Small intestine (tissue), 7 donors: Measurements from ENCODE around the gene SLC25A47. TPM values are rescaled to one million over a fixed set of nuclear protein-coding genes. Genes with fewer than 3 reads are reported as not detected.
"Not testable (repeated sequence)": the region's sequence is repeated elsewhere in the genome, so short reads cannot be mapped to it uniquely, and the experiment has no call there.

ENCODE experiments used
- DNase-seq, 2 donors: peaks; one replicate each; pipeline versions ENCODE4 v3.0.0 to v3.0.0-alpha.2; 2013
- FAIRE-seq: peaks from 2 replicates; lab custom pipeline; 2012; peaks lifted over from hg19 to GRCh38; lab: Jason Lieb, UNC
- H3K27ac ChIP-seq, 3 donors: one replicate each; pipeline ENCODE4 v1.5.1; 2013; ENCODE audit warnings: low read length in 2 of 3, mild to moderate bottlenecking in 2 of 3, control low read depth in 1 of 3, inconsistent platforms in 1 of 3, low read depth in 1 of 3, moderate library complexity in 1 of 3
- H3K27me3 ChIP-seq, 3 donors: one replicate each; pipeline ENCODE4 v1.6.1; 2013; ENCODE audit warnings: low read length in 3 of 3, inconsistent platforms in 1 of 3; ENCODE audit not compliant: control insufficient read depth in 3 of 3, insufficient read depth in 3 of 3
- H3K36me3 ChIP-seq, 3 donors: one replicate each; pipeline ENCODE4 v1.6.1; 2013; ENCODE audit warnings: low read length in 3 of 3, inconsistent platforms in 1 of 3, low read depth in 1 of 3, mild to moderate bottlenecking in 1 of 3, moderate library complexity in 1 of 3; ENCODE audit not compliant: control insufficient read depth in 3 of 3, insufficient read depth in 2 of 3
- H3K4me1 ChIP-seq, 3 donors: one replicate each; pipeline ENCODE4 v1.6.1; 2013; ENCODE audit warnings: low read length in 2 of 3, inconsistent platforms in 1 of 3, low read depth in 1 of 3, mild to moderate bottlenecking in 1 of 3, moderate library complexity in 1 of 3; ENCODE audit not compliant: control insufficient read depth in 3 of 3, insufficient read depth in 2 of 3
- H3K4me3 ChIP-seq, 3 donors: one replicate each; pipeline ENCODE4 v1.5.1; 2013; ENCODE audit warnings: low read length in 3 of 3, control low read depth in 1 of 3, inconsistent platforms in 1 of 3, low read depth in 1 of 3, mild to moderate bottlenecking in 1 of 3, moderate library complexity in 1 of 3
- H3K9me3 ChIP-seq, 2 donors: one replicate each; pipeline ENCODE4 v1.6.1; 2013; ENCODE audit warnings: low read depth in 1 of 2, low read length in 1 of 2; ENCODE audit not compliant: control insufficient read depth in 2 of 2, insufficient read depth in 1 of 2
- WGBS, 3 donors: extraction: QIAGEN DNeasy Blood & Tissue Kit; methylation state at CpG; one replicate each; pipeline ENCODE4 v1.1.7; 2013; 5-methylcytosine and 5-hydroxymethylcytosine counted together
- polyA plus RNA-seq, 4 donors: library from polyadenylated mRNA; stranded (reverse) in 3 of 4; unstranded in 1 of 4; fragments of 200-250 nt in 3 of 4; fragments of 120-200 nt in 1 of 4; gene quantifications; one replicate each; pipeline versions ENCODE4 v1.2.1 to v1.2.3, GENCODE V29; 2013
- donor health status: healthy with polysubstance abuse.
- donor health status: control.
- donor health status: control.
- donor health status: Bipolar disorder and iron deficiency.
- donor health status: healthy.

Gene SLC25A47
- polyA plus RNA-seq, 4 donors = 0.38 to 1.6 (median 0.80) TPM

- Histone ChIP-seq H3K4me3 (peak within 1 kb of the TSS; percentile 59 to 79 (median 67)), H3K4me1 (peaks cover 0 to 19% (median 2%) of the 10 kb centered on the region in 3 donors), H3K9me3 (no peaks in the 10 kb centered on the region), H3K27ac (peak within 1 kb of the TSS; percentile 44 to 82 (median 72)), H3K27me3 (peaks cover 0 to 7% (median 0%) of the 10 kb centered on the region in 3 donors), H3K36me3 (peaks cover 0 to 10% (median 0%) of the 10 kb centered on the region in 3 donors)
- 0 to 1% (median 1%) methylated on average over 66 to 131 of the region's 131 CpGs for WGBS, 3 donors
- DNase-seq (peak; percentile 79 to 91), FAIRE-seq (no peak)
These were observed 16.8 kb upstream of the SLC25A47 start, which contains the start of gene SLC25A29 for GRCh38 chr14:100306101-100306997. Gene SLC25A29, minus strand, starts transcription at chr14:100306444. Its CDS starts 212 bp downstream, at chr14:100306232.

- peak; percentile 31 to 65 for DNase-seq
- Histone ChIP-seq H3K27me3 (peaks cover 0 to 8% (median 0%) of the 10 kb centered on the region in 3 donors), H3K36me3 (peaks cover 0 to 10% (median 0%) of the 10 kb centered on the region in 3 donors), H3K4me3 (peak overlapping the region; percentile 59 to 79 (median 67)), H3K9me3 (no peaks in the 10 kb centered on the region), H3K27ac (peak overlapping the region in 2 of 3 donors; percentile 72 to 82), H3K4me1 (peaks cover 0 to 19% (median 2%) of the 10 kb centered on the region in 3 donors)
- FAIRE-seq = no peak
- 4 to 16% (median 9%) methylated on average over 34 to 49 of the region's 49 CpGs for WGBS, 3 donors
These were observed 16.0 kb upstream of the SLC25A47 start for GRCh38 chr14:100306998-100307765.

GRCh38 chr14:100307766-100308426, 15.2 kb upstream of the SLC25A47 start:
- H3K36me3 ChIP-seq = peaks cover 0 to 10% (median 0%) of the 10 kb centered on the region in 3 donors
- H3K4me3 ChIP-seq = peak overlapping the region in 1 of 3 donors; percentile 79
- no peaks in the 10 kb centered on the region for H3K9me3 ChIP-seq
- no peak for DNase-seq
- no peak overlapping the region for H3K27ac ChIP-seq
- FAIRE-seq = no peak
- WGBS, 3 donors = 77 to 85% (median 77%) methylated on average over 5 of the region's 5 CpGs
- H3K27me3 ChIP-seq = peaks cover 0 to 12% (median 0%) of the 10 kb centered on the region in 3 donors
- H3K4me1 ChIP-seq = peaks cover 0 to 24% (median 2%) of the 10 kb centered on the region in 3 donors

GRCh38 chr14:100308427-100308792, 14.7 kb upstream of the SLC25A47 start:
- Histone ChIP-seq H3K27me3 (peaks cover 0 to 16% (median 0%) of the 10 kb centered on the region in 3 donors), H3K4me1 (peaks cover 0 to 24% (median 2%) of the 10 kb centered on the region in 3 donors)
- not testable (repeated sequence) for H3K36me3 ChIP-seq, H3K4me3 ChIP-seq, FAIRE-seq, H3K9me3 ChIP-seq, DNase-seq, H3K27ac ChIP-seq
- WGBS, 3 donors = 76 to 86% (median 78%) methylated on average over 6 of the region's 6 CpGs

- DNase-seq (no peak), FAIRE-seq (no peak)
- Histone ChIP-seq H3K4me1 (peaks cover 0 to 24% (median 2%) of the 10 kb centered on the region in 3 donors), H3K27ac (no peak overlapping the region), H3K27me3 (peaks cover 0 to 16% (median 0%) of the 10 kb centered on the region in 3 donors), H3K4me3 (no peak overlapping the region), H3K9me3 (no peaks in the 10 kb centered on the region), H3K36me3 (peaks cover 0 to 1% (median 0%) of the 10 kb centered on the region in 3 donors)
- WGBS, 3 donors = 66 to 73% (median 70%) methylated on average over 8 of the region's 8 CpGs
These were observed 14.0 kb upstream of the SLC25A47 start for GRCh38 chr14:100309028-100309737.

GRCh38 chr14:100312110-100312876, 10.8 kb upstream of the SLC25A47 start:
- not testable (repeated sequence) for H3K27ac ChIP-seq, H3K9me3 ChIP-seq, FAIRE-seq, H3K36me3 ChIP-seq, H3K4me1 ChIP-seq, H3K4me3 ChIP-seq, DNase-seq
- 12 to 22% (median 20%) methylated on average over 18 of the region's 18 CpGs for WGBS, 3 donors
- peaks cover 0 to 11% (median 0%) of the 10 kb centered on the region in 3 donors for H3K27me3 ChIP-seq

GRCh38 chr14:100312877-100313400, 10.2 kb upstream of the SLC25A47 start:
- DNase-seq = no peak
- H3K4me1 ChIP-seq = peaks cover 0 to 5% (median 0%) of the 10 kb centered on the region in 3 donors
- H3K27ac ChIP-seq = no peak overlapping the region
- H3K27me3 ChIP-seq = peaks cover 0 to 11% (median 0%) of the 10 kb centered on the region in 3 donors
- H3K4me3 ChIP-seq = no peak overlapping the region
- no peak for FAIRE-seq
- no peaks in the 10 kb centered on the region for H3K9me3 ChIP-seq
- 35 to 54% (median 46%) methylated on average over 10 of the region's 10 CpGs for WGBS, 3 donors
- no peaks in the 10 kb centered on the region for H3K36me3 ChIP-seq
